GM19025 (cell line): Measurements from ENCODE around the gene ACTR5.
"Not testable (repeated sequence)": the region's sequence is repeated elsewhere in the genome, so short reads cannot be mapped to it uniquely, and the experiment has no call there.

ENCODE experiments used
- ATAC-seq: cut with Tn5 transposase; IDR thresholded peaks from one replicate; pipeline ENCODE4 v1.9.1; 2021; ENCODE audit warnings: mild to moderate bottlenecking, low read depth, moderate library complexity; ENCODE audit not compliant: unreplicated experiment

ACTR5 gene

DNA sequence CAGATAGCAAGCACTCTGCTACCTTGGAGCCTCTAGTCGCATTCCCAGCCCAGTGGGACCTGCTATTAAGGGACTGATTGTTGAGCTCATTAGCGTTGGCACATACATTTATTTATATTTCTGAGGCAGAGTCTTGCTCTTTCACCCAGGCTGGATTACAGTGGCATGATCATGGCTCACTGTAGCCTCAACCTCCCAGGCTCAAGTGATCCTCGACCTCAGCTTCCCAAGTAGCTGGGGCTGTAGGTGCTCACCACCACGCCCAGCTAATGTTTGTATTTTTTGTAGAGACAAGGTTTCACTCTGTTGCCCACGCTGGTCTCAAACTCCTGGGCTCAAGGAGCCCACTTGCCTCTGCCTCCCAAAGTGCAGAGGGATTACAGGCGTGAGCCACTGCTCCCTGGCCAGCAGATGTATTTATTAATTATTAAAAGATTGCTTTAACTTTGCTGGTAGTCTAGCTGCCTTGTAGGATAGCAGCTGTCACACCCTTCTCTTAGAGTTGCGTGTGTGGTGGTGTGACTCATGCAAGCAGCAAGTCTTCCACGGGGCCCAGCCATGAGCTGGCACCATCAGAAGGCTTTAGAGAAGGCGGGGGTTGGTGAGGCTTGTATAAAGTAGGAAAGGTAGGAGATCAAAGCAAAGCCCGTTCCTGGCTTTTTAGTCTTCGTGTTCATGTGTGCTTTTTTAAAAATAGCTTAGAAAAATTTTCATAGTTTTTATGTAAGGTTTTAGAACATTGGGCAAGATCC lies 16.5 kb downstream of the ACTR5 start:
- no peak for ATAC-seq

DNA sequence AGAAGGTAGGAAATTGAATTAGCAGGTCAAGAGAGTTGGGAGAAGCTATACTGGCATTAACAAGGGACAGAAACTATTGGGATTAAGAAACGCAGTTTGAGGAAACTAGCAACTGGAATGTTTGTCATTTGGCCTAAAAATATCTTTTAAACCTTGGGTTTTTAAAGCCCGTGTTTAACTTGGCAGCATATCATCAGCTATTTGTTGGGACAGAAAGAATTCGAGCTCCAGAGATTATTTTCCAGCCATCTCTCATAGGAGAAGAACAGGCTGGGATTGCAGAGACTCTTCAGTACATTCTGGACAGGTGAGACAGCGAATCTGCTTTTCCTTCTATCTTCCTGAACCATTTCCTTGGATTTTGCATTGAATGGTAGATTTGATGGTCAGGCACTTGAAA lies 17.8 kb downstream of the ACTR5 start:
- ATAC-seq = no peak

DNA sequence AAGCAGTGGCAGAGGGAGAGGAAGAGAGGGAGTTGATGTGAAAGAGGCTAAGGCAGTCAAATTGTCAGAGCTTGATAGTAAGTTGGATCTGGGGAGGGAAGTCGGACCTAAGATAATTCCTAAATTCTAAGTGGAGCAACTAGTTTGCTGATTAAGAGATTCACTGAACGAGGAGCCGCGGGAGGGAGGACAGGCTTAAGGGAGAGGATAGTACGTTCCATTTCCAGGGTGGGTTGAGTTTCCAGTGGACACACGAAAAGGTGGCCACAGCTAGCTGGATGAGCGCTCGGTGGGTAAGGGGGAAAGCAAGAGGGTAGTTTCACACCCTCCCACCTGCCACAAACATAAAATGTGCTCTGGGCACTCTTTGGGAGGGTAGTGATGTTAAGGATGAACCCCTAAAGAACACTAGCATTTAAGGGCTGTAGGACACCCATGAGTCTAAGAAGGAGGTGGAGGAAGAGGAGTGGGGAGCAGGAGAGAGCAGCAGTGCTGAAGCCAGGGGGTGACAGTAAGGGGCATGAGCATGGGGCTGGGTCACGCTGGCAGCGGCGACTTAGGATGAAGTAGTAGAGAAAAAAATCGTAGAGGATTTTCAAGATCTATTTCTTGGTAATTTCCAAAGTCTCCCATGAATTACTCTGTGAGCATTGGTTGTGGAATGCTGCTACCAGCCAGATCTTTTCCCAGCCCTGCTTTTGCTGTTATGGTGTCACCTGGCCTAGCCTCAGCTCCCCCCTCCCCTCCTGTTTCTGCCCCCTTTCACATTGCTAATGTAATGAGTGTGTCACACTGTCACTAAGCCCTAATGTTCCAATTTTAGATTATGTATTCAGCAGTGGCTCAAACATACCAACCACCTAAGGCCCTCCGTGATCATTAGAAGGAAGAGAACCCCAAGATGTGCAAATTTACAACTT lies 21.4 kb downstream of the ACTR5 start:
- ATAC-seq = no peak

DNA sequence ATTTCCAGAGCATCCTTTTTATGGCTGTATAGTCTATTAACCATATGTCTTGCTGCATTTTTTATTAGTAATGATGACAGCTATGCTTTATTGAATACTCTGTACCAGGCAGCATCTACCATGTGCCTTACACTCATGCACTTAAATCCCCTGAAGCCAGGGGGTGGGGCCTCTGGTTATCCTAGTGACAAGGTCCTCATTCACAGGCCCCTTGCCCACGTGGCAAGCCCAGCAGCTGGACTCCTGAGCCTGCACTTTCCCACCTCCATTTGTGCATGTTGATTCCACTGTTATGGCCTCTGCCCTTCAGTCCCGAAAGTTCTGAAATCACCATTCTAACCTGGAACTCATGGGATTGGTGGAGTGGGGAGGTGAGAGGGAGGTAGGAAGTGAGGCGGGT lies 22.3 kb downstream of the ACTR5 start:
- no peak for ATAC-seq

DNA sequence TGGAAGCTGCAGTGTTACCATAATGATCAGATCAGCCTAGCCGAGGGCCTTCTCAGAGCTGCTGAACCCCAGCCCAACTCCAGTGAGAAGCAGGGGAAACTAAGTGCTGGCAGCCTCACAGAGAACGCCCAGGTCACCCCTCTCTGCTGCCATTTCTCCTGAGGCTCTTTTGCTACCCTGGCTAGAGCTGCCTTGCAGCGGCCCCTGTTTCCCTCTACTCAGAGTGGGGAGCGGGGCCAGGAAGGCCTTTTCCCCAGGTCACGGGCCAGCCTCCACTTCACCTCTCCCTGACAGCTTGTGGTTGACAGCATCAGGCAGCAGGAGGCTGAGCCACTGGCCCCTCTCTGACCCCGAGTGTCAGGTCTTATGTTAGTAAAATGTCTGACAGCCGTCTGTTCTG lies 22.7 kb downstream of the ACTR5 start:
- ATAC-seq = no peak

DNA sequence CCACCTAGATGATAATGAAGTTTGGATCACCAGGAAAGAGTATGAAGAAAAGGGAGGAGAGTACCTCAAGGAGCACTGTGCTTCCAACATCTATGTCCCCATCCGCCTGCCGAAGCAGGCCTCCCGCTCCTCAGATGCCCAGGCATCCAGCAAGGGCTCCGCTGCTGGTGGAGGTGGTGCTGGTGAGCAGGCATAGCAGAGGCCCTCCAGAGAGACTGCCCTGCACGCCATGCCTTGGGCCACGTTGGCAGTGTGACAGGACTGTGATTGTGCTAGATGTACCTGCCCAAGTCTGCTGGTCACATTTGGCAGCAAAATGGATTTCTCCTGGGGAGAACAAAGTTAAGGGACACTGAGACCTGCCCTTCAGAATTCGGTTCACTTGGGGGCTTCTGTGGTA lies 23.4 kb downstream of the ACTR5 start:
- no peak for ATAC-seq

DNA sequence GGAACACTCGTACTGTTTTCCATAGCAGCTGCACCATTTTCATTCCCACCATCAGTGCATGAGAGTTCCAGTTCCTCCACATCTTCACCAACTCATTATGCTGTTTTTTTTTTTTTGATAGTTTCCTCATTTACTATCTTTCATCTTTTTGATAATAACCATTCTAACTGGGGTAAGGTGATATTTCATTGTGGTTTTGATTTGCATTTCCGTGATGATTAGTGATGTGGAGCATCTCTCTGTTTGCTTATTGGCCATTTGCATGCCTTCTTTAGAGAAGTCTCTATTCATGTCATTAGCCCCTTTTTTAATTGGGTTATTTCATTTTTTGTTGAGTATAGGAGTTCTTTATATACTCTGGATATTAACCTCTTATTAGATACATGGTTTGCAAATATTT lies 25.9 kb downstream of the ACTR5 start:
- no peak for ATAC-seq

DNA sequence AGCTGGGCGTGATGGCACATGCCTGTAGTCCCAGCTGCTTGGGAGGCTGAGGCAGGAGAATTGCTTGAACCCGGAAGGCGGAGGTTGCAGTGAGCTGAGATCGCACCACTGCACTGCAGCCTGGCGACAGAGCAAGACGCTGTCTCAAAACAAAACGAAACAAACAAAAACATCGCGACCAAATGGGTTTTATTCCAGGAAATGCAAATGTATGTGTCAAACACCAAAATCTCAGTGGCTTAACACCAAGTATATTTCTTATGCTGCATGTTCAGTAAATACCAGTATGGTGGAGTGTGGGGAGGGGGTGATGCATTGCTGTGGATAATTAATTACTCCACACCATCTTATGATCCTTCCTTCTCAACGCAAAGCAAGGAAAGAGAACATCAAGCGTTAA lies 28.1 kb downstream of the ACTR5 start:
- ATAC-seq = no peak

DNA sequence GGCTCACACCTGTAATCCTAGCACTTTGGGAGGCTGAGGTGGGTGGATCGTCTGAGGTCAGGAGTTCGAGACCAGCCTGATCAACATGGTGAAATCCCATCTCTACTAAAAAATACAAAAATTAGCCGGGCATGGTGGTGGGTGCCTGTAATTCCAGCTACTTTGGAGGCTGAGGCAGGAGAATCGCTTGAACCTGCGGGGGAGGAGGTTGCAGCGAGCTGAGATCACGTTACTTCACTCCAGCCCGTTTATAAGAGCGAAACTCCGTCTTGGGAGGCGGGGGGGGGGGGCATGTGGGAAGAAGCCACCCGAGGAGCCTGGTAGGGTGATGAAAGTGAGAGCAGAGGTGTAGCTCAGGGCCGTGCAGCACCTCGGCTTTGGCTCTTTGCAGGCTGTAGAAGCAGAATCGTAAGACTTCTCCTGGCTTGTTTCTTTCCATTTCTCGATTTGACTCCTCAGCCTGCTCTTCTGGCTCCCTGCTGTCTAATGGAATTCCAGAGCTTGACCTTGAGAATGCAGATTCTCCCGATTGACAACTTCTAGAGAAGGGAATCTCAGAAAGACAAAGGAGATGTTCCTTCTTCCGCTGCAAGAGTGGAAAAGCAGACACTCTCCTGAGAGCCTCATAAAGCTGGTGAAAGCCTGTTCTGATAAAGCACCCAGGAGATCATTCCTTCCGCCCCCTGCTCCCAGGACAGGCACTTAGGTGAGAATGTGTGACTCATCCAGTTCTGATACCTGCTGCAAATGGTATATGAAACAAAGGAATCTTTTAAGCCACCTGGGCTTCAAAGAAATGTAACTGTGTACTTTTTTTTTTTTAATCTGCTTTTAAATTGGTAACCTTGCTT lies 31.2 kb downstream of the ACTR5 start:
- no peak for ATAC-seq

DNA sequence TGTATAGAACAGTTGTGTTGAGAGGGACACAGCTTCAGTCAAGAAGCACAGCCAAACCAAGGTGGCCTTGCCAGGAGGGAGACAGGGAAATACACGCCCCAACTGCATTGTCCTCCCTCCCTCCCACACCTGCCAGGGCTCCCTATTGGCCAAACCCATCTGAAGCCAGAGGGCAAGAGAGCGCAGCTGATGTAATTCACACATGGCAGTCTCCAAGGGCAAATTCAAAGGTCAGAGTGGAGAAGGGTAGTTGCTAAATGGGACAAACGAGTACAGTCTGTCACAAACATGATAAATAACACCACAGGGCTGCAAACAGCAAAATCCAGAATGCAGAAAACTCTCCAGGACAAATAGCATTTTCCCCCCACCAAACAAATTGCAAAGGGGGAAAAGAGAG lies 34.0 kb downstream of the ACTR5 start:
- ATAC-seq = no peak

DNA sequence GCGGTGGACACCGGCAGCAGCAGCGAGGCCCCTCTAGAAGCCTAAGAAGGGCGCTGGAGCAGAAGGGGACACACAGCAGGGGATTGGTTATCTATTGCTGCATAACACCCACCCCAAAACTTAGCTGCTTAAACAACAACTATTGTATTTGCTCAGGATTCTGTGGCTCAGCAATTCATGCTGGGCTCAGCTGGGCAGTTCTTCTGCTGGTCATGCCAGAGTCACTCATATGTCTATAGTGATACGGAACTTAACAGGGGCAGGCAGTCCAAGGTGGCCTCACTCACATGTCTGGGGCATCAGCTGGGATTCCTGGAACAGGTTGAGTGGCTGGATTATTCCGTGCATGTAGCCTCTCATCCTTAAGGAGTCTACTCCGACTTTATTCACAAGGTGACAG lies 39.6 kb downstream of the ACTR5 start:
- no peak for ATAC-seq

DNA sequence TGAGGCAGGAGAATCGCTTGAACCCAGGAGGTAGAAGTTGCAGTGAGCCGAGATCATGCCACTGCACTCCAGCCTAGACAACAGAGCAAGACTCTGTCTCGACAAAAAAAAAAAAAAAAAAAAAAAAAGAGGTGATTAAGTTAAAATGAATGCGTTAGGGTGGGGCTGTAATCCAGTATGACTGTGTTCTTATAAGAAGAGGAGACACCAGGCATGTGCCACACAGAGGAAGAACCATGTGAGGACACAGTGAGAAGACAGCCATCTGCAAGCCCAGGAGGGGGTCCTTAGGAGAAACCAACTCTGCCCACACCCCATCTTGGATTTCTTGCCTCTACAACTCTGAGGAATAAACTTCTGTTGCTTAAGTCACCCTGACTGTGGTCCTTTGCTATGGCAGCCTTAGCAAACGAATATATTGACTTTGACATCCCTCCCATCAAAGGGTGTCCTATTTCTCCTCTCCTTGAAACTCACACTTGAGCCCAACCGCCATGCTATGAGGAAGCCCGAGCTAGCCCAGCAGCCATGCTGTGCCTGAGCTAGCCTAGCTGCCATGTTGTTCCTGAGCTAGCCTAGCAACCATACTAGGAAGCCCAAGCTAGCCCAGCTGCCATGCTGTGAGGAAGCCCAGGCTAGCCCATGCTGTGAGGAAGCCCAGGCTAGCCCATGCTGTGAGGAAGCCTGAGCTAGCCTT lies 41.4 kb downstream of the ACTR5 start:
- no peak for ATAC-seq

DNA sequence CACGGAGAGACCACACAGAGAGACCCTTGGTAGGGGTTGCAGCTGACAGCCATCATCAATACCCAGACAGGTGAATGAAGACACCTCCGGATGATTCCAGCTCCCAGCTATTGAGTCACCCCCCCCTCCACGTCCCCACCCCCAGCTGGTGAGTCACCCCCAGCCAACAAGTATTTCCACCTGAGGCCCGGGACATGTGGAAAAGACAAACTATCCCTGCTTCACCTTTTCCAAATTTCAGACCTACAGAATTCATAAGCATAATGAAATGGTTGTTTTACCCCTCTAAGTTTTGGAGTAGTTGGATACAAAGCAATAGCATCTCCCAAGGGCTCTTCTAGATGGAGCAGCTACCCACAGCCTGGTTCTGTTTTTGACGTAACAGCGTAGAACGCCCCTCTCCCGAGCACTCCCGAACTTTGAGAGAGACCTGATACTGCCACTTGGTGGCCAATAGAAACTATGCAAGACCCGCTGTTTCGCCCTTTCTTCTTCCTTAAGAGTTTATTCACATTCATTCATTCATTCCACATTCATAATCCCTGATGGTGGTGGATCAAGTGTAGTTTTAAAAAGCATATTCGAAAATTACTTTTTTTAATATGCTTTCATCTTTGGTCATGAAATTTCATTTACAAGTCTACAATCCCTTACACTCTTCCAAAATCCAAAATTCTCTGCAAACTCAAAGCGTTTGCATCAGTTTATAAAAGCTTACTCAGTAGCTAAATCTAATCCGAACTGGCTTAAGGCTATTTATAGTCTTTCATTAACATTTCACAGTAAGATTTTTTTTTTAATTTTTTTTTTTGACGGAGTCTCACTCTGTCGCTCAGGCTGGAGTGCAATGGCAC lies 42.2 kb downstream of the ACTR5 start:
- no peak for ATAC-seq

DNA sequence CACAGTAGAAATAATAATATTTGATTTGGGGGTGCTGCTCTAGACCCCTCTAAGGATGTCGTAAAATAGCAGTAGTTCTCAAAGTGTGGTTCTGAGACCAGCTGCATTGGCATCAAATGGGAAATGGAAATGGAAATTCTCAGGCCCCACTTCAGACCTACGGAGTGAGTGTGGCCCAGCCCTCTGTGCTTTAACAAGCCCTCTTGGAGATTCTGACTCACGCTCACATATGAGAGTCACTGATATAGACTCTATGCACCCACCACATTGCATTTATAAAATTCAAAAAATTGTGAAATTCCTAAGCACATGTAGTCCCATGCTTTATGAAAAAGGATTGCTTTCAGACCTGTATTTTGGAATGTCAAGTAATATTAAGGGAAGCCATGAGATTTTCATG lies 43.0 kb downstream of the ACTR5 start:
- ATAC-seq = no peak

DNA sequence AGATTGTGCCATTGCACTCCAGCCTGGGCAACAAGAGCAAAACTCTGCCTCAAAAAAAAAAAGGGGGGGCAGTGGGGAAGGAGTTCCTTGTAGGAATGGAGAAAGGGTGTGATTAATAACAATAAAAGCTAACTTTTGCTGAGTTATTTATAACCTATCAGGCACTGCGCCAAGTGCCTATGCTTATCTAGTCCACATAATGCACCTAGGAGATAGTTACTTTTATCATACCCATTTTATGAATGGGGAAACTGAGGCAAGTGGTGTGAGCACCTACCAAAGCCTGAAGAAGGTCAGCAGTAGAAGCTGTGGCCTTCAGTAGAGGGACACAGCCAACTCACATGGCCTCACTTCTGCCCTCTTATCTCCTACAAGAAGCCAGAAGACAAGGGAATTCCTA lies 43.7 kb downstream of the ACTR5 start:
- ATAC-seq = no peak

DNA sequence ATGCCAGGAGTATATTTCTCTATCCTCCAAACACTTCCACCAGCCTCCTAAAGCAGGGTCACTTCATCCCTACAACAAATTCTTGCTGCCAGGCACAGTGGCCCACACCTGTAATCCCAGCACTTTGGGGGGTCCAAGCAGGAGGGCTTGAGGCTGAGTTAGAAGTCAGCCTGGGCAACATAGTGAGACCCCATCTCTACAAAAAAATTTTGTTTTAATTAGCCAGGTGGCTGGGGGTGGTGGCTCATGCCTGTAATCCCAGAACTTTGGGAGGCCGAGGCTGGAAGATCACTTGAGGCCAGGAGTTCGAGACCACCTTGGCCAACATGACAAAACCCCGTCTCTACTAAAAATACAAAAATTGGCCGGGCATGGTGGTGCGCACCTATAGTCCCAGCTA lies 45.8 kb downstream of the ACTR5 start:
- not testable (repeated sequence) for ATAC-seq

DNA sequence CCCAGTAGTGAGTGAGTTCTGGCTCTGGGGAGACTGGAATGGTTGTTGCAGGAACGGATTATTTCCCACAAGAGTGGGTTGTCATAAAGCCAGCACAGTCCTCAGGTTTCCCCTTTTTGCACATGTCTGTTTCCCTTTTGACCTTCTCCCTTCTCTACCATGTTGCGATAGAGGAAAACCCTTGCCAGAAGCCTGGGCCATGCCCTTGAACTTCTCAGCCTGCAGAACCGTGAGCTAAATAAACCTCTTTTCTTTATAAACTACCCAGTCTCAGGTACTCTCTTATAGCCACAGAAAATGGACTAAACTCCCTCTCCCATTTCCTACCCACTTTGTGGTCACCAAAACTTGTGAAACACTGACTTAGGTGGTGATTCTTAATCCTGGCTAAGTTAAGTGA lies 50.0 kb downstream of the ACTR5 start:
- no peak for ATAC-seq

DNA sequence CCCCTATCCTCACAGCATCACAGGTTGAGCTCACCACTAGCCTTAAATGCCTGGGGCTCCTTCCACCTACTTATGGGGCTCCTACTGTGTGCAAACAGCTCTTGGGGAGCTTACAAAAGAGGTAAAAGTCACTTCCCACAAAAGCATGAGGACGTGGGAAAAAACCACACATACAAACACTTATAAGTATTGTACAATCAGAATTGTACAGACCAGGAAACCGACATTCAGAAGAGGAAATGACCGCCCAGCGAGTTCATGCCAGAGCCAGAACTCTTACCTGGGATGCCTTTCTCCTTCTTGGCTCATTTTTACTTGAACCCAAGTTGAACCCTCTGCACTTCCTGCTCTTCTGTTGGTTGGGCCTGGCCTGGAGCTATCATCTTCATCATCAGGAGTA lies 50.9 kb downstream of the ACTR5 start:
- no peak for ATAC-seq

DNA sequence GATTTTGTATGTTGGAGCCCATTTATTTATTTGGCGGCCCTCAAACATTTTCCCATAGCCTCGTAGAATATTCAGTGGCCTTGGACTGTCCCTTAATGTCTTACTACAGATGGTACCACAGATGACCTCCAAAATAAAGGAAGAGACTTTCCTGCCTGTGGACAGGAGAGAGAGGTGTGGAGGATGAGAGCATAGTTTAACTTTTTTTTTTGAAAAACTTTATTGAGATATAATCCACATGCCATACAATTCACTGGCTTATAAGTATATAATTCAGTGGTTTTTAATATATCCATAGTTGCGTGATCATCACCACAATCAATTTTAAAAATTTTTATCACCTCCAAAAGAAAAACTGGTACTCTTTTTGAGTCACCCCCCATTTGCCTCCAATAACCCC lies 52.6 kb downstream of the ACTR5 start:
- no peak for ATAC-seq

DNA sequence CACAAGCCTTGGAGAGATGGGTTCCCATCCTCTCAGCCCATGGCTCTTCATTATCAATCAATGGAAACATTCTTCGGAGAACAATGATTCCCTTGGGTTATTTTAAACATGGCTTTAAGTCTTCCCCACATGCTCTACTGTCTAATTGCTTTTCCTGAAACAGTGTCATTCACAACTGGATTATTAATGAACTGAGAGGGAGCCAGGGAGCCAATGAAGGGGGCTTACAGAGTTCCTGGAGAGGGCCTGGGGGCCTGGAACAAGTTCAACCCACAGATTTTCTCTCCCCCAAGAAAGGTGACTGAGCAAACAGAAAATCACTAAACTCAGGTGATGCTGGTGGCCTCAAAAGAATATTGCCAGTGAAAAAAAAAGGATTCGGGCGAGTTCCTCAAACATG lies 56.0 kb downstream of the ACTR5 start:
- ATAC-seq = no peak
